Muscle of leg (tissue), 11 donors: Measurements from ENCODE around the gene UGP2. TPM values are rescaled to one million over a fixed set of nuclear protein-coding genes. Genes with fewer than 3 reads are reported as not detected.
A peak's percentile ranks its signal among the peaks of the same experiment; 100 is the strongest.
"Not testable (repeated sequence)": the region's sequence is repeated elsewhere in the genome, so short reads cannot be mapped to it uniquely, and the experiment has no call there.

ENCODE experiments used
- DNase-seq: peaks from one replicate; pipeline ENCODE4 v3.0.0; 2013
- H3K27ac ChIP-seq: one replicate; pipeline ENCODE4 v1.5.1; 2013; ENCODE audit warnings: mild to moderate bottlenecking, low read length, control low read depth
- H3K27me3 ChIP-seq: one replicate; pipeline ENCODE4 v1.6.1; 2013; ENCODE audit warnings: low read length; ENCODE audit not compliant: control insufficient read depth, insufficient read depth
- H3K36me3 ChIP-seq: one replicate; pipeline ENCODE4 v1.6.1; 2013; ENCODE audit warnings: low read length; ENCODE audit not compliant: control insufficient read depth, insufficient read depth
- H3K4me1 ChIP-seq: one replicate; pipeline ENCODE4 v1.6.1; 2013; ENCODE audit warnings: low read length; ENCODE audit not compliant: control insufficient read depth, insufficient read depth
- H3K4me3 ChIP-seq: one replicate; pipeline ENCODE4 v1.5.1; 2013; ENCODE audit warnings: low read length, control low read depth
- H3K9me3 ChIP-seq: replicated peaks from 2 replicates; pipeline ENCODE4 v1.6.1; 2013; ENCODE audit warnings: low read depth, low read length; ENCODE audit not compliant: control insufficient read depth
- WGBS: methylation state at CpG from one replicate; pipeline ENCODE4 v1.1.5; 2013; ENCODE audit warnings: missing lambda C conversion rate; ENCODE audit not compliant: insufficient coverage; 5-methylcytosine and 5-hydroxymethylcytosine counted together
- polyA plus RNA-seq, 8 donors: library from polyadenylated mRNA; unstranded; fragments of 120-200 nt; gene quantifications; one replicate each; pipeline versions ENCODE4 v1.2.1 to v1.2.3, GENCODE V29; 2013; ENCODE audit warnings: inconsistent platforms in 1 of 8, low replicate concordance in 1 of 8; ENCODE audit not compliant: insufficient read length in 8 of 8, insufficient read depth in 1 of 8
- total RNA-seq: library from RNA; stranded (reverse); fragments of 120-200 nt; gene quantifications from one replicate; pipeline ENCODE4 v1.2.4, GENCODE V29; 2013

The UGP2 gene
- total and polyA plus RNA-seq, 9 donors: 214 to 305 (median 277) TPM

GRCh38 chr2:63811063-63811462, 30.6 kb upstream of the UGP2 start:
- no peaks in the 10 kb centered on the region for H3K4me1 ChIP-seq
- H3K36me3 ChIP-seq: no peaks in the 10 kb centered on the region
- H3K27ac ChIP-seq: no peak overlapping the region
- H3K9me3 ChIP-seq: no peaks in the 10 kb centered on the region
- no peak overlapping the region for H3K4me3 ChIP-seq
- H3K27me3 ChIP-seq: no peaks in the 10 kb centered on the region
- no CpG with 5 or more reads among the region's 3 CpGs for WGBS
- DNase-seq: no peak

GRCh38 chr2:63811870-63812269, 29.8 kb upstream of the UGP2 start:
- not testable (repeated sequence) for H3K4me1 ChIP-seq

GRCh38 chr2:63814114-63814513, 27.6 kb upstream of the UGP2 start:
- no peaks in the 10 kb centered on the region for H3K36me3 ChIP-seq
- H3K27me3 ChIP-seq: no peaks in the 10 kb centered on the region
- no peaks in the 10 kb centered on the region for H3K4me1 ChIP-seq
- H3K4me3 ChIP-seq: no peak overlapping the region
- no peaks in the 10 kb centered on the region for H3K9me3 ChIP-seq
- H3K27ac ChIP-seq: no peak overlapping the region
- WGBS: no CpG with 5 or more reads among the region's 1 CpG
- DNase-seq: no peak

More at GRCh38 chr2:63811870-63812269, 29.8 kb upstream of the UGP2 start:
- H3K9me3 ChIP-seq, H3K36me3 ChIP-seq, H3K27me3 ChIP-seq, DNase-seq, H3K27ac ChIP-seq, H3K4me3 ChIP-seq: not testable (repeated sequence)
- 93% methylated on average over 4 of the region's 7 CpGs for WGBS

DNA sequence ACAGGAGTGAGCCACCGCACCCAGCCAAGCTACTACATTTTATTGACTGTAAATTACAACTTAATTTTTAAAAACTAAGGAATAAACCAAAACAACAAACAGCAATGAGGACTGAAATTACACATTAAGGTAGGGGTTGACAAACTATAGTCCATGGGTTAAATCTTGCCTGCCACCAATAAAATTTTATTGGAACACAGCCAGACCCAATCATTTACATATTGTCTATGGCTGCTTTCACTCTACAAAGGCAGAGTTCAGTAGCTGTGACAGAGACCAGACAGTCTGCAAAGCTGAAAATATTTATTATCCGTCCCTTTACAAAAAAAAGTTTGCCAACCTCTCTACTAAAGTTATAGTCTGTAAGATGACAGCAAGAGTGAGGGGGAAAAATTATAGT, 24.3 kb upstream of the UGP2 start:
- no CpG with 5 or more reads among the region's 2 CpGs for WGBS

GRCh38 chr2:63818271-63818670, 23.4 kb upstream of the UGP2 start:
- H3K27me3 ChIP-seq: no peaks in the 10 kb centered on the region
- no peaks in the 10 kb centered on the region for H3K36me3 ChIP-seq
- DNase-seq: no peak
- WGBS: no CpG with 5 or more reads among the region's 2 CpGs
- no peaks in the 10 kb centered on the region for H3K9me3 ChIP-seq
- peaks cover 2% of the 10 kb centered on the region for H3K4me1 ChIP-seq
- no peak overlapping the region for H3K27ac ChIP-seq
- no peak overlapping the region for H3K4me3 ChIP-seq

More for the DNA sequence above, 24.3 kb upstream of the UGP2 start:
- Histone ChIP-seq H3K4me1 (peaks cover 2% of the 10 kb centered on the region), H3K9me3 (no peaks in the 10 kb centered on the region), H3K27ac (no peak overlapping the region), H3K4me3 (no peak overlapping the region), H3K36me3 (no peaks in the 10 kb centered on the region), H3K27me3 (no peaks in the 10 kb centered on the region)
- DNase-seq: peak; percentile 48

- no peaks in the 10 kb centered on the region for H3K36me3 ChIP-seq
- DNase-seq: peak; percentile 22
- 14% methylated on average over 1 of the region's 3 CpGs for WGBS
Observed at GRCh38 chr2:63819256-63819655, 22.4 kb upstream of the UGP2 start.

DNA sequence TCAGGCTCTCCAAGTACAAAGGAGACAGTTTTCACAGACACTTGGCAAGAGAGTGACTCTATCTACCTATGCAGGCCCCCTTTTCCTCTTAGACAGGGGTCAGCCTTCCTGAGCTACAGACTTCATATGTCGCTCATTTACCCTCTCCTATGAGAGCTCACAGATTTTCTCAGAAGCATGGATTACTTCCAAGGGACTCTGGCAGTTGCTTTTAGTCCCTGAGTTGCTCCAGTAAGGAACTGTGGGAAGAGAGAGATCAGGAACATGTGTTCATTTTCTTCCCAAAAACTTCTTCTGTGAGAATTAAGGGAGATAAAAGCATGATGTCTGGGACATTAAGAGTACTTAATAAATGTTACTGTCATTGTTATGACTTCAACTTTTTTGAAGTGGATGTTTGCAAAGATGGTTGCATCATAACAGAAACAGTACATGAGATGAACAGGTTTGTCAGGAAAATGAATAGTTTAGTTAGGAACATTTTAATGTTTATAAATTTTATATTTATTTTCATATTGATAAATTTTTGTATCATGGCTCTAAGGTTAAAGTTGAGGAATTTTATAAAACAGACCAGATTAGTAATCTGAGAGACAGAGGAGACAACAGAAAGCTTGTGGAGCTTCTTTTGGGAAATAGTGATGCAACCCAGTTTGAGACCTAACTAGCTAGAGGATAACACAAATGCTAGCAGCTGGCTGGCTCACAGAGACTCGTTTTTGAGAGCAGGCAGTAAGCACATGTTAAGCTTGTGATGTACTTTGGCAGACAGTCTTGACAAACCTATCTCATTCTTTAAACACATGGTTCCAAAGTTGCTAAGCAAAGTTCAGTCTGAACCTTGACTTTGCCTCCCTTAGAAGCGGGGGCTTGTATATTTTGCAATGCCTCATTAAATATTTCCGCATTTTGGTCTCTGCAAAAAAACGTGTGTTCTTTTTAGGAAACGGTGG, 21.7 kb upstream of the UGP2 start:
- no peaks in the 10 kb centered on the region for H3K36me3 ChIP-seq
- H3K27me3 ChIP-seq: no peaks in the 10 kb centered on the region
- no CpG with 5 or more reads among the region's 6 CpGs for WGBS
- H3K27ac ChIP-seq: peak overlapping the region; percentile 63
- DNase-seq: peak; percentile 95
- no peak overlapping the region for H3K4me3 ChIP-seq
- H3K4me1 ChIP-seq: peaks cover 2% of the 10 kb centered on the region
- no peaks in the 10 kb centered on the region for H3K9me3 ChIP-seq

More at GRCh38 chr2:63819256-63819655, 22.4 kb upstream of the UGP2 start:
- Histone ChIP-seq H3K4me1 (peaks cover 2% of the 10 kb centered on the region), H3K27me3 (no peaks in the 10 kb centered on the region), H3K27ac (peak overlapping the region; percentile 63), H3K9me3 (no peaks in the 10 kb centered on the region), H3K4me3 (no peak overlapping the region)

- Histone ChIP-seq H3K27me3 (no peaks in the 10 kb centered on the region), H3K4me3 (no peak overlapping the region), H3K9me3 (no peaks in the 10 kb centered on the region), H3K27ac (no peak overlapping the region), H3K36me3 (no peaks in the 10 kb centered on the region), H3K4me1 (peaks cover 2% of the 10 kb centered on the region)
- WGBS: no CpG with 5 or more reads among the region's 1 CpG
- DNase-seq: no peak
Observed at GRCh38 chr2:63820969-63821368, 20.7 kb upstream of the UGP2 start.

- H3K27me3 ChIP-seq: no peaks in the 10 kb centered on the region
- no peak overlapping the region for H3K4me3 ChIP-seq
- no peak overlapping the region for H3K27ac ChIP-seq
- DNase-seq: no peak
- no peaks in the 10 kb centered on the region for H3K9me3 ChIP-seq
- H3K4me1 ChIP-seq: peaks cover 2% of the 10 kb centered on the region
- H3K36me3 ChIP-seq: no peaks in the 10 kb centered on the region
- 100% methylated on average over 1 of the region's 3 CpGs for WGBS
Observed at GRCh38 chr2:63821396-63821795, 20.3 kb upstream of the UGP2 start.

GRCh38 chr2:63822478-63822877, 19.2 kb upstream of the UGP2 start:
- no peak for DNase-seq
- Histone ChIP-seq H3K9me3 (no peaks in the 10 kb centered on the region), H3K36me3 (no peaks in the 10 kb centered on the region), H3K4me3 (no peak overlapping the region), H3K4me1 (peaks cover 2% of the 10 kb centered on the region), H3K27ac (no peak overlapping the region), H3K27me3 (no peaks in the 10 kb centered on the region)
- WGBS: no CpG with 5 or more reads among the region's 3 CpGs
